Mesenchymal stem cell (in vitro differentiated cells and primary cell): ENCODE data around the gene AKAP6.

Experiments used
- DNase-seq: peaks from one replicate; pipeline ENCODE4 v3.0.0-alpha.2; 2013
- H2AFZ ChIP-seq: one replicate; pipeline ENCODE4 v1.6.1; 2013; ENCODE audit warnings: low read depth, mild to moderate bottlenecking, control low read depth, inconsistent platforms, low read length, moderate library complexity
- H2AK5ac ChIP-seq: 2 replicates; pipeline ENCODE4 v1.6.1; 2013; ENCODE audit warnings: low read length, moderate library complexity, mild to moderate bottlenecking, inconsistent platforms; ENCODE audit not compliant: severe bottlenecking
- H2BK120ac ChIP-seq: one replicate; pipeline ENCODE4 v1.6.1; 2013; ENCODE audit warnings: low read depth, mild to moderate bottlenecking, inconsistent platforms, low read length, moderate library complexity
- H2BK12ac ChIP-seq, 2 experiments: one replicate each; pipeline ENCODE4 v1.6.1; 2013; ENCODE audit warnings: inconsistent platforms in 2 of 2, low read length in 2 of 2, mild to moderate bottlenecking in 2 of 2, moderate library complexity in 2 of 2, control low read depth in 1 of 2
- H2BK15ac ChIP-seq: one replicate; pipeline ENCODE4 v1.6.1; 2013; ENCODE audit warnings: mild to moderate bottlenecking, low read depth, inconsistent platforms; ENCODE audit not compliant: poor library complexity, severe bottlenecking
- H2BK5ac ChIP-seq: 2 replicates; pipeline ENCODE4 v1.6.1; 2013; ENCODE audit warnings: low read depth, mild to moderate bottlenecking, low read length, control low read depth, inconsistent platforms; ENCODE audit not compliant: poor library complexity, severe bottlenecking
- H3K14ac ChIP-seq, 2 experiments: one replicate each; pipeline ENCODE4 v1.6.1; 2013; ENCODE audit warnings: inconsistent platforms in 2 of 2, low read length in 2 of 2, control low read depth in 1 of 2, mild to moderate bottlenecking in 1 of 2, moderate library complexity in 1 of 2
- H3K18ac ChIP-seq, 2 experiments: one replicate each; pipeline ENCODE4 v1.6.1; 2013; ENCODE audit warnings: inconsistent platforms in 2 of 2, low read length in 2 of 2, control low read depth in 1 of 2, low read depth in 1 of 2, mild to moderate bottlenecking in 1 of 2
- H3K23ac ChIP-seq, 2 experiments: one replicate each; pipeline ENCODE4 v1.6.1; 2013; ENCODE audit warnings: inconsistent platforms in 2 of 2, low read length in 2 of 2, mild to moderate bottlenecking in 2 of 2, moderate library complexity in 2 of 2, control low read depth in 1 of 2
- H3K27ac ChIP-seq: 2 replicates; pipeline ENCODE4 v1.5.1; 2013; ENCODE audit warnings: mild to moderate bottlenecking, moderate library complexity, low read length, control low read depth, inconsistent platforms; ENCODE audit not compliant: poor library complexity, severe bottlenecking
- H3K27me3 ChIP-seq, 2 experiments: 2 replicates each; pipeline versions ENCODE4 v1.6.1 to v1.7.0; 2013; ENCODE audit warnings: low read length in 2 of 2, mild to moderate bottlenecking in 2 of 2, moderate library complexity in 2 of 2, control low read depth in 1 of 2, inconsistent platforms in 1 of 2; ENCODE audit not compliant: control insufficient read depth in 1 of 2, insufficient read depth in 1 of 2
- H3K36me3 ChIP-seq, 2 experiments: 2 replicates each; pipeline versions ENCODE4 v1.6.1 to v1.7.0; 2013; ENCODE audit warnings: low read length in 2 of 2, control low read depth in 1 of 2, inconsistent platforms in 1 of 2, low read depth in 1 of 2, mild to moderate bottlenecking in 1 of 2; ENCODE audit not compliant: insufficient read depth in 2 of 2, control insufficient read depth in 1 of 2
- H3K4ac ChIP-seq, 2 experiments: one replicate each; pipeline ENCODE4 v1.6.1; 2013; ENCODE audit warnings: inconsistent platforms in 2 of 2, low read length in 2 of 2, mild to moderate bottlenecking in 2 of 2, moderate library complexity in 2 of 2, control low read depth in 1 of 2, low read depth in 1 of 2
- H3K4me1 ChIP-seq: 2 replicates; pipeline ENCODE4 v1.6.1; 2013; ENCODE audit warnings: low read depth, low read length, control low read depth; ENCODE audit not compliant: control insufficient read depth, insufficient read depth
- H3K4me2 ChIP-seq: 2 replicates; pipeline ENCODE4 v1.6.1; 2013; ENCODE audit warnings: low read length, mild to moderate bottlenecking, inconsistent platforms; ENCODE audit not compliant: poor library complexity, severe bottlenecking
- H3K4me3 ChIP-seq, 2 experiments: 2 replicates each; pipeline versions ENCODE4 v1.5.1 to v1.7.0; 2013; ENCODE audit warnings: low read length in 2 of 2, mild to moderate bottlenecking in 2 of 2, control low read depth in 1 of 2, low read depth in 1 of 2; ENCODE audit not compliant: insufficient read depth in 1 of 2
- H3K79me1 ChIP-seq: replicated peaks from 2 replicates; pipeline ENCODE4 v1.6.1; 2013; ENCODE audit warnings: mild to moderate bottlenecking, control low read depth, low read length, inconsistent platforms; ENCODE audit not compliant: poor library complexity, severe bottlenecking
- H3K9ac ChIP-seq: 2 replicates; pipeline ENCODE4 v1.7.0; 2013; ENCODE audit warnings: mild to moderate bottlenecking, low read length, moderate library complexity
- H3K9me3 ChIP-seq: 2 replicates; pipeline ENCODE4 v1.7.0; 2013; ENCODE audit warnings: mild to moderate bottlenecking, low read length; ENCODE audit not compliant: control insufficient read depth
- H4K8ac ChIP-seq: one replicate; pipeline ENCODE4 v1.6.1; 2013; ENCODE audit warnings: inconsistent platforms, mild to moderate bottlenecking, low read length, moderate library complexity
- H4K91ac ChIP-seq: one replicate; pipeline ENCODE4 v1.6.1; 2013; ENCODE audit warnings: mild to moderate bottlenecking, low read length, inconsistent platforms
- WGBS: methylation state at CpG from one replicate; pipeline ENCODE4 v1.1.7; 2013; ENCODE audit warnings: mixed read lengths; 5-methylcytosine and 5-hydroxymethylcytosine counted together

The AKAP6 gene

DNA sequence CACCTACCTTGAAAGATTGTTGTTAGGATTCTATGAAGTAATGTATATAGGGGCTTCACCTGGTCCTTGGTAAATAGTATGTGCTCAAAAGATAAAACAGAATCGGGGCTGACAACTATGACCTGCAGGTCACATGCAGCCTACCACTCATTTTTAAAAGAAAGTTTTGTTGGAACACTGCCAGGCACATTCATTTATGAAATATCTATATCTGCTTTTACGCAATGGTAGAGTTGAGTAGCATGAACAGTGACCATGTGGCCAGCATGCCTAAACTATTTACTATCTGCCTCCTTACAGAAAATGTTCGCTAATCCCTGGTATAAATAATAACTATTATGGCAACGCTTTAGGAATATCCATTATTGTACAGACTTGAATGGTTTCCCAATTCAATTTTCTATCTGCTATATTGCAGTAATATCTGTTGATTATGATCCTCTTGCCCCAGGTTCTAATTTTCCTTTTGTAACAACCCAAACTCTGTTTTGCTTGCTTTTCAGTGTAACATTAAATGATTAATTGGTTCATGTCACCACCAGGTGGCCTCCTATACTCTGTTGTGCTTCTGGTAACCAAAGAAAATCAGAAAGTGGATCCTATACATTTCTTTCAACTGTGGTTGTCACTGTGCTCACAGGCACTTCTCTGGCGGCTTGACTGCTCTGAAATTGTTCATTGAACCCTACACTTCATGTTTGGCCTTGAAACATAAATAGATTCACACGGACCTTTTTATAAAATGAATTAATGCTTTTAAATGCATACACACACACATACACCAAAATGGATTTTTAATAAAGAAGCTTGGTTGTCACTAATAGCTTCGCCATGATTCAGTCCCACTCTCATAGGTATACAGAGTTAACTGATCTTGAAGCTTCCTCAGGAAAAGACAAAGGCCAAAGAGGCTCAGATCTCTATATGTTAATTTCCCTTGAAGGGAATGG, 381.9 kb downstream of the AKAP6 start:
- H3K23ac ChIP-seq, result no peak overlapping the region
- no peak overlapping the region for H4K91ac ChIP-seq
- no peaks in the 10 kb centered on the region for H3K4me1 ChIP-seq
- no peaks in the 10 kb centered on the region for H3K36me3 ChIP-seq
- no peak overlapping the region for H3K27ac ChIP-seq
- DNase-seq, result peak; percentile 61
- no peak overlapping the region for H3K4ac ChIP-seq
- no peak overlapping the region for H2BK12ac ChIP-seq
- H3K14ac ChIP-seq, result no peak overlapping the region
- H4K8ac ChIP-seq, result no peak overlapping the region
- H3K27me3 ChIP-seq, result no peaks in the 10 kb centered on the region
- no peaks in the 10 kb centered on the region for H3K79me1 ChIP-seq
- H2BK15ac ChIP-seq, result no peak overlapping the region
- H3K9ac ChIP-seq, result peak overlapping the region; percentile 83
- no peak overlapping the region for H3K18ac ChIP-seq
- H2AFZ ChIP-seq, result no peak overlapping the region
- H2AK5ac ChIP-seq, result no peak overlapping the region
- H2BK5ac ChIP-seq, result no peak overlapping the region
- H2BK120ac ChIP-seq, result no peak overlapping the region
- H3K4me2 ChIP-seq, result no peak overlapping the region
- H3K4me3 ChIP-seq, result peak overlapping the region in 1 of 2 experiments; percentile 67
- 76% methylated on average over 3 of the region's 7 CpGs for WGBS
- no peaks in the 10 kb centered on the region for H3K9me3 ChIP-seq

DNA sequence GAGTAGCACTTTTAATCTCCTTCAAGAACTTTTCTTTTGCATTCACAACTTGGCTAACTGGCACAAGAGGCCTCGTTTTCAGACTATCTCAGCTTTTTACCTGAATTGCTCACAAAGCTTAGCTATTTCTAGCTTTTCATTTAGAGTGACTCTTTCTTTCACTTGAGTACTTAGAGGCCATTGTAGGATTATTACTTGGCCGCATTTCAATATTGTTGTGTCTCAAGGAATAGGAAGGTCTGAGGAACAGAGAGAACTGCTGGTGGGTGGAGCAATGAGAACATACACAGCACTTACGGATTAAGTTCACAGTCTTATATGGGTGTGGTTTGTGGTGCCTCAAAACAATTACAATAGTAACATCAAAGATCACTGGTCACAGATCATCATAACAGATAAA, 384.8 kb downstream of the AKAP6 start:
- Histone ChIP-seq H3K4me1 (no peaks in the 10 kb centered on the region), H2AK5ac (no peak overlapping the region), H3K9ac (no peak overlapping the region)

DNA sequence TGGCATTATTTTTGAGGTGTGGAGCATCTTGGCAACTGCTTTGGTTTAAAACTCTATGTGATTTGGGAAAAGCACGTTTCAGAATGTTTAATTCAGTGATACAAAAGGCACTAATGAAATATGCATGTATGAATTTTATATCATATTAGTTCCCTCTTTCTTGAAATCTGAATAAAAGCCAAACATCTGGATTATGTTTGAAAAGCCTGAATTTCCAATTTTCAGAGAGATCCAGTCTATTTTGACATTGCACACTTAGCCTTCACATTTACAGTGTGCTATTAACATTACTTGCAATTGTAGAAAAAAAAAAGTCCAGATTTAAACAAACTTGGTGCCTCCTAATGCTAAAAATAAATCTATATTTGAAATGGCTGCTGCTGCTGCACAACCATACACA, 390.5 kb downstream of the AKAP6 start:
- no peak overlapping the region for H2AK5ac ChIP-seq
- no peak overlapping the region for H3K4ac ChIP-seq
- no peak overlapping the region for H3K18ac ChIP-seq
- no peak overlapping the region for H3K4me2 ChIP-seq
- no peaks in the 10 kb centered on the region for H3K79me1 ChIP-seq
- H3K23ac ChIP-seq, result no peak overlapping the region
- no peak overlapping the region for H2BK5ac ChIP-seq
- no peak overlapping the region for H2AFZ ChIP-seq
- H3K9me3 ChIP-seq, result no peaks in the 10 kb centered on the region
- no peaks in the 10 kb centered on the region for H3K27me3 ChIP-seq
- H3K27ac ChIP-seq, result no peak overlapping the region
- H3K14ac ChIP-seq, result no peak overlapping the region
- no peak for DNase-seq
- H4K91ac ChIP-seq, result no peak overlapping the region
- no peak overlapping the region for H3K4me3 ChIP-seq
- H2BK12ac ChIP-seq, result no peak overlapping the region
- no peak overlapping the region for H2BK120ac ChIP-seq
- no peaks in the 10 kb centered on the region for H3K4me1 ChIP-seq
- no peak overlapping the region for H3K9ac ChIP-seq
- no peak overlapping the region for H2BK15ac ChIP-seq
- WGBS, result no CpG with 5 or more reads among the region's 1 CpG
- no peak overlapping the region for H4K8ac ChIP-seq
- H3K36me3 ChIP-seq, result no peaks in the 10 kb centered on the region

More for the DNA sequence above, 384.8 kb downstream of the AKAP6 start:
- no peak overlapping the region for H3K18ac ChIP-seq
- no peak overlapping the region for H3K23ac ChIP-seq
- WGBS, result 95% methylated on average over 2 of the region's 3 CpGs
- H2BK15ac ChIP-seq, result no peak overlapping the region
- H2AFZ ChIP-seq, result no peak overlapping the region
- no peaks in the 10 kb centered on the region for H3K36me3 ChIP-seq
- H3K14ac ChIP-seq, result no peak overlapping the region
- H3K79me1 ChIP-seq, result no peaks in the 10 kb centered on the region
- no peak overlapping the region for H3K4me2 ChIP-seq
- H3K27ac ChIP-seq, result no peak overlapping the region
- no peaks in the 10 kb centered on the region for H3K27me3 ChIP-seq
- H2BK12ac ChIP-seq, result no peak overlapping the region
- no peaks in the 10 kb centered on the region for H3K9me3 ChIP-seq
- no peak overlapping the region for H3K4me3 ChIP-seq
- no peak for DNase-seq
- no peak overlapping the region for H4K8ac ChIP-seq
- no peak overlapping the region for H2BK5ac ChIP-seq
- no peak overlapping the region for H2BK120ac ChIP-seq
- H4K91ac ChIP-seq, result no peak overlapping the region
- no peak overlapping the region for H3K4ac ChIP-seq

DNA sequence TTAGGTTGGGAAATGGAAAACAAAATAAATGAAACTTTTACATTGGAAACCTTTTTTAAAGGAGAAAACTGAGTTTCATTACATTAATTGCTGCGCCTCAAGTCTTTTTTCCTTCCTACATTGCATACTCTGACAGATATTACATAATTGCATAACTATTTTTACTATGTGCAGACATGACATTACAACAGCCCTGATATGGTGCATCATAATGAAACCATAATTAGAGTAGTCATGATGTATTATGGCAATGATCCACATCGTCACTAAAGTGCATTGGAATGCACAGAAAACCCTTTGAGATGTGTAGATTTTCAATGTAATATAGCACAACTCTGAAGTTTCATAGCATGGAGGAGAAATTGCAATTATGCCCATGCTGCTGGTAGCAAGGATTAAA, 391.8 kb downstream of the AKAP6 start:
- H4K8ac ChIP-seq, result no peak overlapping the region
- no peaks in the 10 kb centered on the region for H3K9me3 ChIP-seq
- H3K27ac ChIP-seq, result no peak overlapping the region
- DNase-seq, result no peak
- H2BK12ac ChIP-seq, result no peak overlapping the region
- 97% methylated on average over 2 of the region's 2 CpGs for WGBS
- H3K4ac ChIP-seq, result no peak overlapping the region
- no peak overlapping the region for H3K4me2 ChIP-seq
- no peak overlapping the region for H3K9ac ChIP-seq
- no peak overlapping the region for H2AK5ac ChIP-seq
- no peak overlapping the region for H3K23ac ChIP-seq
- no peak overlapping the region for H3K14ac ChIP-seq
- no peaks in the 10 kb centered on the region for H3K79me1 ChIP-seq
- no peak overlapping the region for H2BK15ac ChIP-seq
- H3K27me3 ChIP-seq, result no peaks in the 10 kb centered on the region
- H2BK5ac ChIP-seq, result no peak overlapping the region
- H3K4me3 ChIP-seq, result no peak overlapping the region
- no peak overlapping the region for H2AFZ ChIP-seq
- H4K91ac ChIP-seq, result no peak overlapping the region
- no peak overlapping the region for H3K18ac ChIP-seq
- H3K36me3 ChIP-seq, result no peaks in the 10 kb centered on the region
- no peak overlapping the region for H2BK120ac ChIP-seq
- H3K4me1 ChIP-seq, result no peaks in the 10 kb centered on the region
